LNCaP clone FGC (cell line): Measurements from ENCODE around the gene NCF2.

Experiments
- DNase-seq: peaks from one replicate; pipeline ENCODE4 v3.0.0-alpha.2; 2011; ENCODE audit warnings: low read depth
- H3K4me3 ChIP-seq: 2 replicates; pipeline ENCODE4 v1.5.1; 2011; ENCODE audit warnings: mild to moderate bottlenecking, low read depth, low read length, control low read depth
- CTCF ChIP-seq: IDR thresholded peaks from 2 replicates; pipeline ENCODE4 v1.5.1; 2012; ENCODE audit warnings: mild to moderate bottlenecking; ENCODE audit not compliant: control insufficient read depth, insufficient read depth; ENCODE audit errors: extremely low read depth

The NCF2 gene

GRCh38 chr1:183569801-183570200 lies 20.5 kb downstream of the NCF2 start:
- DNase-seq = no peak
- no peak overlapping the region for H3K4me3 ChIP-seq
- TF ChIP-seq CTCF = no peak

GRCh38 chr1:183569141-183569540 lies 21.1 kb downstream of the NCF2 start:
- no peak overlapping the region for H3K4me3 ChIP-seq
- no peak for TF ChIP-seq CTCF
- no peak for DNase-seq

GRCh38 chr1:183568176-183569021 lies 21.9 kb downstream of the NCF2 start:
- no peak for DNase-seq
- no peak overlapping the region for H3K4me3 ChIP-seq
- TF ChIP-seq CTCF = no peak

- no peak for TF ChIP-seq CTCF
- DNase-seq = no peak
- no peak overlapping the region for H3K4me3 ChIP-seq
These were observed 22.7 kb downstream of the NCF2 start for GRCh38 chr1:183567584-183567983.

GRCh38 chr1:183566026-183566425 lies 24.2 kb downstream of the NCF2 start:
- no peak overlapping the region for H3K4me3 ChIP-seq
- no peak for DNase-seq
- no peak for TF ChIP-seq CTCF

- TF ChIP-seq CTCF = no peak
- no peak for DNase-seq
- no peak overlapping the region for H3K4me3 ChIP-seq
These were observed 25.0 kb downstream of the NCF2 start for GRCh38 chr1:183565261-183565660.

- DNase-seq = no peak
- H3K4me3 ChIP-seq = no peak overlapping the region
- no peak for TF ChIP-seq CTCF
These were observed 27.6 kb downstream of the NCF2 start for GRCh38 chr1:183562701-183563100.
